ENCODE data around the gene PDE4D.

GRCh38 chr5:59484618-59485017, 408.9 kb downstream of the PDE4D start:
- TF ChIP-seq CTCF (IDR thresholded peaks at IDR 0.05) = no peak
- TF ChIP-seq POLR2A (IDR thresholded peaks at IDR 0.05) = no peak
- TF ChIP-seq EP300 (IDR thresholded peaks at IDR 0.05) = no peak

All from tibial nerve (tissue), 4 donors.